NCI-H460 (cell line): ENCODE results near the gene RPL18A. TPM values are rescaled to one million over a fixed set of nuclear protein-coding genes. Genes with fewer than 3 reads are reported as not detected.

Experiments used
- DNase-seq: peaks from one replicate; pipeline ENCODE4 v3.0.0-alpha.2; 2016; ENCODE audit warnings: low read depth; ENCODE audit errors: extremely low read depth
- total RNA-seq: library from RNA; depleted of rRNA; stranded (reverse); fragments of >200 nt; shearing (Covaris generic); gene quantifications from 2 replicates; pipeline ENCODE4 v1.2.3, GENCODE V29; 2014

Gene RPL18A
- total RNA-seq, 1 experiment from 2014 or later = 1,987 TPM

DNA sequence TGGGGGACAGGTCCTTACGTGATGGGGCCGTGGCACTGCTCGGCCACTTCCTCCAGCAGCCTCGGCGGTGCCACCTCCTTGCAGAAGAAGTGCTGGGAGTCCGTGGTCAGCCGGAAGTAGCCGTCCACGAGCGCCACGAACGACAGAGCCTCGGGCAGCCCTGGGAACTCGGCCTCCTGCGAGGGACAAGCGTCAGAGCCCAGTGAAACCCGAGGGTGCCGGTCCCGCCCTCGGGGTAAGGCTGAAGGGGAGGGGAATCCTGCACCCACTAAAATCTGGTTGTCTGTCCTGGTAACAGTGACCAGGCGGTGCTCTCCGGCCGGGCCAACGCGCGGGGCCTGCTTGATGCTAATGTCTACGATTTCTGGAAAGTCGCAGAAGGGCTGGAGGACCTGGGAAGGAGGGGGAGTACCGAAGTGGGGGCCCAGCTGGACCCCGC, 18.3 kb upstream of the RPL18A start:
- DNase-seq = no peak

- peak; percentile 91 for DNase-seq
These were observed 17.7 kb upstream of the RPL18A start for GRCh38 chr19:17841810-17842662.

DNA sequence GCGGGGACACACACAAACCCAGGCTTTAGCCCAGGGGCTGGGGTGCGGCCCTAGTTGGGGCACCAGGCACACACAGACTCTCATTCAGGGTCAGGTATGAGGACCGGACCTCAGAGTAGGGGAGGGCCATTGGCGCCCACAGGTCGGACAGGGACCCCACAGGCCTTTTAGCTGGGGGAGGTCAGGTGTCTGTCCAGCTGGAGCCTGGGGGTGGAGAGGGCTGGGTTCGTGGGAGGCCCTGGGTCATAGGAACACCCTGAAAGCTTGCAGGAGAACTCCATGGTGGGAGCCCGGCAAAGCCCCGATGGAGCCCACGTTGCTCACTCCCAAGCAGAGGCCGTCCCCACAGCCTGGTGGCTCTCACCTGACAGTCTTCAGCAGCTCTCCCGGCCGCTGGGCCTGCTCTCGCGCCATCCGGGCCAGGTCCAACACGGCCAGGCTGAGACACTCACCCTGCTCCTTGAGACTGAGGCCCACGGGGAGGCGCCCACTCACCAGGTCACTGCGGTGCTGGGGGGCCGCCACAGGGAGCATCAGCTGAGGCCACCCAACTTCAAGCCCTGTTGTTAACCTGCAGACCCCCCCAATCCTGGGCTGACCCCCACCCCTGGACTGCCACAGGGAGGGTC, 16.9 kb upstream of the RPL18A start:
- no peak for DNase-seq

GRCh38 chr19:17843292-17843827, 16.4 kb upstream of the RPL18A start:
- DNase-seq = no peak

DNA sequence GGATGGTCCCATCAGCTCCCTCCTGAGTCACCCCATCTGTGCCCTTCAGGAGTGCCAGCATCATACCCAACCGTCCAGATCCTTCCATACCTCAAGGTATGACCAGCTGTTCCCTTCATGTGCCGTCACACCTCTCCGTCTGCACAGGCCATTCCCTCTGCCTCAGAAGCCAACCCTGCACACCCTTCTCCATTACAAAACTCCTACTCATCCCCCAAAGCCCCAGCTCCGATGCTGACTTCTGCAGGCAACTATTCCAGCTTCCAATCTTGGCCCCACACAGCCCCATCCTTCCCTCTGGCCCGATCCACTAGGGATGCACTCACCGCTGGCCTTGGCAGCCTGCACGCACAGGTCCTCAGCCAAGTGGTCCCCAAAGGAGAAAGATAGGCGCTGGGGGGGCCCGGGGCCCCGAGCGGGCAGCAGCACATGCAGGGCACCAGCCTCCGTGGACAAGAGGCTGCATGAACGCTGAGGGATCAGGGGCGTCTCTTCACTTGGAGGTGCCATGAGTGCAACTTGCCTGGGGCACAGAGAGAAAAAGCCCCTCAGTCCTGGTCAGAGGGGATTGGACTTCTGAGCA, 15.7 kb upstream of the RPL18A start:
- DNase-seq = no peak

GRCh38 chr19:17846146-17846545, 13.6 kb upstream of the RPL18A start:
- no peak for DNase-seq

- DNase-seq = no peak
These were observed 12.0 kb upstream of the RPL18A start, which contains the start of gene JAK3 for GRCh38 chr19:17847538-17848366. TSS of gene JAK3 (minus strand) at chr19:17847982. CDS start at chr19:17844417, 3,565 bp downstream.

DNA sequence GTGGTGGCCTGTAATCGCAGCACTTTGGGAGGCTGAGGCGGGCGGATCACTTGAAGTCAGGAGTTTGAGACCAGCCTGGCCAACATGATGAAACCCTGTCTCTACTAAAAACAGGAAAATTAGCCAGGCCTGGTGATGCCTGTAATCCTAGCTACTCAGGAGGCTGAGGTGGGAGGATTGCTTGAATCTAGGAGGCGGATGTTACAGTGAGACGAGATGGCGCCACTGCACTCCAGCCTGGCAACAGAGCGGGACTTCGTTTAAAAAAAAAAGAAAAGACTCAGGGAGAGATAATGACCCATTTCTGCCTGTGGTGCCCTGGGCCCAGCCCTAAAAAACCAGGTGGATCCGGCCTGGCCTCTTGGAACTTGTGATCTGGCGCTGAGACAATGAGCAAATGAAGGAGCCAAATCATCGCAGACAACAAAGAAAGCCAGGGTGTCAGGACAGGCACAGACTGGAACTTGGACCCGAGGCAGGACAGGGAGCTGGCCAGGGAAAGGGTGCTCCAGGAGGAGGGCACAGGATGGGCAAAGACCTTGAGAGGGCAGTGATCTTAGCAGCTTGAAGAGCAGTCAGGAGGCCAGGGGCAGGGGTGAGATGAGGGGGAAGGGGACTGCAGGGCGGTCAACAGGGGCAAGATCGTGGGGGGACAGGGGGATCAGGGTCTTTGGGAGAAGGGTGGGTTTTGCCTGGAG, 11.0 kb upstream of the RPL18A start:
- no peak for DNase-seq

DNA sequence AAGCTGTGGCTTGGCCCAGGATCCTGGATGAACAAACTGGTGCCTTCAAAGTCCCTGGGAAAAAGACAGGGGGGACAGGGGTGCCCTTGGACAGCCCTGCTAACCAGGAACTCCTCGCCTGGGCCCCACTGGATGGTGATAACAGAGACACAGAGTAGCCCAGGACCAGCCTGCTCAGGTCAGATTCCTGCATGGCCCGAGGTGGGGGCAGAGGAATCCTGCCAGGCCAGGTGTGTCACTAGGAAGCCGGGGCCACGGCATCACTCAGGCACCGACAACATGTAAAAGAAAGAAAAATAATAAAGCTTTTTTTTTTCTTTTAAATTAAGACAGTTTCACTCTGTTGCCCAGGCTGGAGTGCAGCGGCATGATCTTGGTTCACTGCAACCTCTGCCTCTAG, 5.6 kb upstream of the RPL18A start:
- DNase-seq = no peak

DNA sequence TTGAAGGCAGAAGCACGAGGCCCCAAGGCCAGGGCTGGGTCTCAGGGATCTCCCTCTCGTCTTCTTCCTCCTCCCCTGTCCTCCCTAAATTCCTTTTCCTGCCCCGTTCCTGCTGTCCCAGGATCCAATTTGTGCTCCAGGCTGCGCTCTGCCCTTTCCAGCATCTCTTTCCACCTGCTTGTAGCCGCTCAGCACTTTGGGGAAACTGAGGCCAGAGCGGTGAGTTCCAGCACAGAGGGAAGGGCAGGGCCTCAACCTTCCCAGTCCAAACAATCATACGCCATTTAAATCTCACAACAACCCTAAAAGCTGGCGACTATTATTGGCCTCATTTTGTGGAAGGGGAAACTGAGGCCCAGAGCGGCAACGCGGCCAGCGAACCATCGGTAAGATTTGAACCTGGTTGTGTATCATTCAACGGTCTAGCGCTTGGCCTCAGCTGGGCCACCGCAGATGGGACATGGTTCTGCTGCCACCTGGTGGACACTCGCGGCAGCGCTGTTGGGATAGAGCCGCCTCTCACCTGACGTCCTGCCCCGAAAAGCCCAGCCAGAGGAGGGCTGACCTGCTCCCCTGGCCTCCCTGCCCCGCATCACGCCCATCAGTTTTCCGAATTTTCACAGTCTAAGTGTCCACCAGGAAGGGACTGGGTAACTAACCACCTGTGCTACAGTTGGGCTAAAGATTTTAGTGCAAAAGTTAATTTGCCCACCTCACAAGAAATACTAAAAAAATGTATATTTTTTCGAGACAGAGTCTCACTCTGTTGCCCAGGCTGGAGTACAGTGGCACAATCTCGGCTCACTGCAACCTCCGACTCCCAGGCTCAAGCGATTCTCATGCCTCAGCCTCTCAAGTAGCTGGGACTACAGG, 4.2 kb upstream of the RPL18A start:
- peak; percentile 64 for DNase-seq

DNA sequence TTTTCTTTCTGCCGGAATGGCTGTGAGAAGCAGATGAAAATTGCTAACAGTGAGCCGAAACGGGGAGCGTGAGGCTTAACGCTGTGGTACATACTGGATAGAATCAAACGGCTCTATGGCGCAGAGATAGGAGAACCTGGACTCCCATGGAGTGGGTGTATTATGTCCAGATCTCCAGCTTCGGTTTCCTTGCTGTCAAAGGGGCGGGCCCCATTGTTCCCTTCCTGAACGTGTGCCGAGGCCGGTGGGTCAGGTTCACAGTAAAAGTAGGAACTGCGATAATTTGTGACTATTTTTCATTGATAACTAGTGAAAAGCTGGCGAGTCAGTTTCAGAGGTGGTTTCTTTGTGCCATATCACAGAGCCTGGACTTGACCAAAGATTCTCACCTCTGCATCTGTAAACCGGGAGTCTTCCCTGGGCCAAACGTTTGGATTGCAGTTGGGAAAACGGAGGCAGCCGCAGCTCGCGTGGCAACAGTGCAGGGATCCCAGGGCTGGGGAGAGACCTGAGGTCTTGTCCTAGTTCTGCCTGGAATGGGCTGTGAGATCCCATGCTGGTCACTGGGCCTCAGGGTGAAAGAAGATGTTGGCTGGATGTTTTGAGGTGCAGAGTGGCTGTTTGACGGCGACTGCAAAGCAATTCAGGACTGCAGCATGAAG, 752 bp downstream of the RPL18A start:
- no peak for DNase-seq

DNA sequence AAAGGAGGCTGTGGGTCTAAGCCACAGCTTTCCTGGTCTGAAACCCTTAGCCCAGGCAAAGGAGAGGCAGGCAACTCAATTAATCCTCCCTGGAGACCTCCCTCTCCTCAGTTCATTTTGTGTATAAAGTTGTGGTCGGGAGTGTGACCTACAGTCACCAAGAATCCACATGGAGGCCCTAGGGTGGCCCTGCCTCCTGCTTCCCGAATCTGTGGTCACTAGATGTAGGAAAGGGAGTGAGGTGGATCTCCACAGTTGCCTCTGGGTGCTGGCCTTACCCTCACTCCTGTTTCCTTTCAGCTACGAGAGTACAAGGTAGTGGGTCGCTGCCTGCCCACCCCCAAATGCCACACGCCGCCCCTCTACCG, 1.3 kb downstream of the RPL18A start:
- DNase-seq = no peak

GRCh38 chr19:17861542-17862402, 2.1 kb downstream of the RPL18A start:
- no peak for DNase-seq

DNA sequence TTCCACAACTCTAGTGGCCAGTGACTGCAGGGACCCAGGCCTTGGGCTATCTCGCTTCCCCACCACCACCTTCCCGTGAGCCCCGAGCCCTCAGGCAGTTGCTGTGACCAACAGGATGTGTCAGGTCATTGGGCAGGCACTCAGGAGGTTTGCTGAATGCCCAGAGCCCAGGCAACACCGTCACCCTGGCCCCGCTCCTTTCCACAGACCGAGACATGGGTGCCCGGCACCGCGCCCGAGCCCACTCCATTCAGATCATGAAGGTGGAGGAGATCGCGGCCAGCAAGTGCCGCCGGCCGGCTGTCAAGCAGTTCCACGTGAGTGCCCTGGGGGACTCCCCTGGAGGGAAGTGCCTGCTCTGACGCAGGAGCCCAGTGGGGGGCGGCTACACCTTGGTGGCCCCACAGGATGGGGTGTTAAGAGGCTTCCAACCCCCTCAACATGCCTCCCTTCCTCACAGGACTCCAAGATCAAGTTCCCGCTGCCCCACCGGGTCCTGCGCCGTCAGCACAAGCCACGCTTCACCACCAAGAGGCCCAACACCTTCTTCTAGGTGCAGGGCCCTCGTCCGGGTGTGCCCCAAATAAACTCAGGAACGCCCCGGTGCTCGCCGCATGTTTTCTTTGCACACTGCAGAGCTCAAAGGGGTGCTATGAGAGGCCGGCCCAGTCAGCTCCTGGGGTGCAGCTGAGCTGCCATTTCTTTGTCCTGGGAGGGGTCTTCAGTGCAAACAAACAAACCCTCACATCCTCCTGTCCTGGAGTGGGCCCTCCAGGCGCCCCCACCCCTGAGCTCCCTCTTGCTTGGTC, 3.2 kb downstream of the RPL18A start:
- DNase-seq = no peak

GRCh38 chr19:17863520-17864182, 3.9 kb downstream of the RPL18A start:
- no peak for DNase-seq
